ENCODE results near the gene ARHGAP22.

The ARHGAP22 gene

GRCh38 chr10:48504141-48504885 is 100.6 kb downstream of the ARHGAP22 start:
- Histone ChIP-seq H3K27ac (ENCODE audit: poor library complexity, severe bottlenecking) (no peak overlapping the region), H3K4me1 (ENCODE audit: insufficient read depth, poor library complexity, severe bottlenecking) (no peaks in the 10 kb centered on the region), H3K27me3 (ENCODE audit: insufficient read depth, poor library complexity, severe bottlenecking) (no peaks in the 10 kb centered on the region), H3K9me3 (ENCODE audit: severe bottlenecking) (no peaks in the 10 kb centered on the region), H3K36me3 (ENCODE audit: low read depth) (no peaks in the 10 kb centered on the region), H3K4me3 (ENCODE audit: severe bottlenecking) (no peak overlapping the region)
- ATAC-seq (ENCODE audit: low read depth) = no peak
- no peak for DNase-seq (ENCODE audit: low spot score)
- TF ChIP-seq CTCF (IDR thresholded peaks at IDR 0.05; ENCODE audit: poor library complexity, severe bottlenecking) = no peak

DNA sequence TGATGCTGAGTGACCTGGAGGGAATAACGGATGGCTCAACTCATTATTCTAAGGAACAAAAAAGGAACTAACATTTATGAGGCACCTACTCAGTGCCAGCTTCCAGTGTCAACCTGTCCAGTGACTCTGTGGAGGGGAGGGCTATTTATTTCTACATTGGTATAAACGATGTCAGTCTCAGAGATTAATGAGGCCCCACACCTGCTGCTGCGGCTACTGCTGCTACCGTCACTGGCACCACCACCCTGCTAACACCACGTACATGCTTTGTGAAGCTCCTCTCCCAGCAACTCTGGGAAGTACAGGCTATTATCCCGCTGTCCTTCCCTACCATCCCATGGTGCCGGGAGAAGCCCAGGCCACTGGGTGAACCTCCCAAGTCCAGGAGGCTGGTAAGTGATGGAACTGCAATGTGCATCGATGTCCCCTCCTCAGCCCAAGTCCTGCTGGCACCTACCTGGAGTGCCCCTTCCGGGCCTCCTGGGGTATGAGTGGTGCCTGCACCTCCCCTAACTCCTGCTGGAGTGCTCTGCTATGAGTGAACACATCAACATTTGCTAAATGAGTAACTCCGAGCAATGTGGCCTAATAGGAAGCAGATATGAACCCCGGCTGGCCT is 101.5 kb downstream of the ARHGAP22 start:
- no peaks in the 10 kb centered on the region for H3K36me3 ChIP-seq (ENCODE audit: low read depth)
- DNase-seq (ENCODE audit: low spot score) (no peak), ATAC-seq (ENCODE audit: low read depth) (no peak)
- no peaks in the 10 kb centered on the region for H3K9me3 ChIP-seq (ENCODE audit: severe bottlenecking)
- no peaks in the 10 kb centered on the region for H3K4me1 ChIP-seq (ENCODE audit: insufficient read depth, poor library complexity, severe bottlenecking)
- no peak overlapping the region for H3K4me3 ChIP-seq (ENCODE audit: severe bottlenecking)
- H3K27ac ChIP-seq (ENCODE audit: poor library complexity, severe bottlenecking) = no peak overlapping the region
- TF ChIP-seq CTCF (IDR thresholded peaks at IDR 0.05; ENCODE audit: poor library complexity, severe bottlenecking) = no peak
- no peaks in the 10 kb centered on the region for H3K27me3 ChIP-seq (ENCODE audit: insufficient read depth, poor library complexity, severe bottlenecking)

DNA sequence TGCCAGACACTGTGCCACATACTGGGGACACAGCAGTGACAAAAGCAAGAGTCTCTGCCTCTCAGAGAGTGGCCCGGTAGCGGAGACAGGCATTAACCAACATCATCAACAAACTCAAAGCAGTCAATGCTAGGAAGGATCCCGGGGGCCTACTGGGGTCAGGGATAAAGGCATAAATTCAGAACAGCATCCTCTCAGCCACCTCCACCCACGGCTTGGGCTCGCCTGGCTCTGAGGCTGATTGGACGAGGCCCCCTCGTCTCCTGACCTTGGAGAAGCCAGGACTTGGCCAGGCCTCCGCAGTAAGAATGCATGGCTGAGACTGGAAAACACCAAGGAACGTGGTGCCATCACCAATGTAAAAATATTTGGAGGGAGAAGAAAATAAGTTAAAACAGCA is 102.1 kb downstream of the ARHGAP22 start:
- no peaks in the 10 kb centered on the region for H3K27me3 ChIP-seq (ENCODE audit: insufficient read depth, poor library complexity, severe bottlenecking)
- H3K4me3 ChIP-seq (ENCODE audit: severe bottlenecking) = no peak overlapping the region
- DNase-seq (ENCODE audit: low spot score) = no peak
- no peak for ATAC-seq (ENCODE audit: low read depth)
- no peaks in the 10 kb centered on the region for H3K4me1 ChIP-seq (ENCODE audit: insufficient read depth, poor library complexity, severe bottlenecking)
- no peaks in the 10 kb centered on the region for H3K36me3 ChIP-seq (ENCODE audit: low read depth)
- H3K9me3 ChIP-seq (ENCODE audit: severe bottlenecking) = no peaks in the 10 kb centered on the region
- H3K27ac ChIP-seq (ENCODE audit: poor library complexity, severe bottlenecking) = no peak overlapping the region
- TF ChIP-seq CTCF (IDR thresholded peaks at IDR 0.05; ENCODE audit: poor library complexity, severe bottlenecking) = no peak

DNA sequence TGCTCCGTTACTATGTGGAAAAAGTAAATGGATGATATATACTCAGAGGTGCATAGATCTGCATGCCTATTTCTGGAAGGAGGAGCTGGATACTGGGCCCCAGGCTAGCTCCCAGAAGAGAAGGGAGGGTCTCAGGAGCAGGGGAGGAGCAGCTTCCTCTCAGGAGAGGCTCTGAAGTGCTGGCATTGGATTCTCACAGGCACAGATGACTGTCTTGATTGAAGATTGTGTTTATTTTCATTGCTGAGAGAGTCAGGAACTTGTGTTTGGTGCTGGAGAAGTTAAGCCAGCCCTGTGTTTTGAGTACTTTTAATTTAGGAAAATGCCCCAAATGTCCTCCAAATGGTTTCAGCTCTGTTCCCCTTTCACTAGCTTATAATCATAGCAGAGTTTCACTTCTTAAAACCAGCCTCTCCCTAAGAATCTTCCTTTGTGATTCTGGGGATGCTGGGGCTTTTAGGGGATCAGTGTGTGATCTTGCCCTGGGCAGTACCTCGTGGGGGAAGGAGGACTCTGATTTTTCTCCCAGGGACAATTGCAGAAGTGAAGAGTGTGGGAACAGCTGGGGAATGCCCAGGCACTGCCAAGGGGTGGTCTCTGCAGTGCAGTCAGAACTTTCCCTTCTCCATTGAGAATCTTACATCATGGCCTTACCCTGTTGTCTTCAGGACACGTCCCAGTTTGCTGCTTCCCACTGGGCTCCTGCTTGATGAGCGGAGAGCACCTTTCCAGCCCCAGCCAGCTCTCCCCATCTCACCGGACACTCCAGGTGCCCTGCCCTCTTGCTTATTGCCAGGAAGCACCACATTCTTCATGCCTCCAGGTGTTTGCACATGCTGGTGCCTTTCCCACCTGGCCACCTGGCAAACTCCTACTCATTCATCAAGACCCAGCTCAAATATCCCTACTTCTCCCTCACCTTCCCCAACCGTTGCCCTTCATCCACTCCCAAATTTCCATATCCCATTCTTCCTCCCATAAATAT is 102.8 kb downstream of the ARHGAP22 start:
- Histone ChIP-seq H3K4me3 (ENCODE audit: severe bottlenecking) (no peak overlapping the region), H3K27ac (ENCODE audit: poor library complexity, severe bottlenecking) (no peak overlapping the region), H3K27me3 (ENCODE audit: insufficient read depth, poor library complexity, severe bottlenecking) (no peaks in the 10 kb centered on the region), H3K36me3 (ENCODE audit: low read depth) (no peaks in the 10 kb centered on the region), H3K9me3 (ENCODE audit: severe bottlenecking) (no peaks in the 10 kb centered on the region), H3K4me1 (ENCODE audit: insufficient read depth, poor library complexity, severe bottlenecking) (peaks cover 5% of the 10 kb centered on the region)
- no peak for DNase-seq (ENCODE audit: low spot score)
- no peak for ATAC-seq (ENCODE audit: low read depth)
- no peak for TF ChIP-seq CTCF (IDR thresholded peaks at IDR 0.05; ENCODE audit: poor library complexity, severe bottlenecking)
